Peyer's patch (tissue), 4 donors: Measurements from ENCODE around the gene MYBPC2.

Source experiments
- POLR2A ChIP-seq, 2 donors: fragments of 450-650 bp; IDR thresholded peaks; one replicate each; pipeline ENCODE4 v1.5.1; 2017; ENCODE audit warnings: antibody characterized with exemption in 2 of 2, mild to moderate bottlenecking in 2 of 2, moderate library complexity in 2 of 2
- TF ChIP-seq, protein P1 (sequence below), 6 experiments: fragments of 450-650 bp in 4 of 6; fragments of 200-600 bp in 2 of 6; sonication (generic) in 1 of 6; IDR thresholded peaks; one replicate each; pipeline ENCODE4 v1.5.1; 2017 to 2019; ENCODE audit warnings: antibody characterized with exemption in 6 of 6, mild to moderate bottlenecking in 3 of 6, moderate library complexity in 1 of 6

- TF ChIP-seq, protein P1, sequence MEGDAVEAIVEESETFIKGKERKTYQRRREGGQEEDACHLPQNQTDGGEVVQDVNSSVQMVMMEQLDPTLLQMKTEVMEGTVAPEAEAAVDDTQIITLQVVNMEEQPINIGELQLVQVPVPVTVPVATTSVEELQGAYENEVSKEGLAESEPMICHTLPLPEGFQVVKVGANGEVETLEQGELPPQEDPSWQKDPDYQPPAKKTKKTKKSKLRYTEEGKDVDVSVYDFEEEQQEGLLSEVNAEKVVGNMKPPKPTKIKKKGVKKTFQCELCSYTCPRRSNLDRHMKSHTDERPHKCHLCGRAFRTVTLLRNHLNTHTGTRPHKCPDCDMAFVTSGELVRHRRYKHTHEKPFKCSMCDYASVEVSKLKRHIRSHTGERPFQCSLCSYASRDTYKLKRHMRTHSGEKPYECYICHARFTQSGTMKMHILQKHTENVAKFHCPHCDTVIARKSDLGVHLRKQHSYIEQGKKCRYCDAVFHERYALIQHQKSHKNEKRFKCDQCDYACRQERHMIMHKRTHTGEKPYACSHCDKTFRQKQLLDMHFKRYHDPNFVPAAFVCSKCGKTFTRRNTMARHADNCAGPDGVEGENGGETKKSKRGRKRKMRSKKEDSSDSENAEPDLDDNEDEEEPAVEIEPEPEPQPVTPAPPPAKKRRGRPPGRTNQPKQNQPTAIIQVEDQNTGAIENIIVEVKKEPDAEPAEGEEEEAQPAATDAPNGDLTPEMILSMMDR (IDR thresholded peaks at IDR 0.05): no peak
- TF ChIP-seq POLR2A (IDR thresholded peaks at IDR 0.05): no peak
These were observed 15.3 kb upstream of the MYBPC2 start for GRCh38 chr19:50417111-50418081.
